Activated CD8-positive, alpha-beta memory T cell treated with anti-CD3 and anti-CD28 coated beads for 1 hour (primary cell): Measurements from ENCODE around the gene ACTN4.
A peak's percentile ranks its signal among the peaks of the same experiment; 100 is the strongest.

Experiments used
- DNase-seq, 2 donors: peaks; one replicate each; pipeline ENCODE4 v3.0.0-alpha.2; 2020; ENCODE audit warnings: low read depth in 1 of 2; ENCODE audit errors: extremely low read depth in 1 of 2

ACTN4 gene

DNA sequence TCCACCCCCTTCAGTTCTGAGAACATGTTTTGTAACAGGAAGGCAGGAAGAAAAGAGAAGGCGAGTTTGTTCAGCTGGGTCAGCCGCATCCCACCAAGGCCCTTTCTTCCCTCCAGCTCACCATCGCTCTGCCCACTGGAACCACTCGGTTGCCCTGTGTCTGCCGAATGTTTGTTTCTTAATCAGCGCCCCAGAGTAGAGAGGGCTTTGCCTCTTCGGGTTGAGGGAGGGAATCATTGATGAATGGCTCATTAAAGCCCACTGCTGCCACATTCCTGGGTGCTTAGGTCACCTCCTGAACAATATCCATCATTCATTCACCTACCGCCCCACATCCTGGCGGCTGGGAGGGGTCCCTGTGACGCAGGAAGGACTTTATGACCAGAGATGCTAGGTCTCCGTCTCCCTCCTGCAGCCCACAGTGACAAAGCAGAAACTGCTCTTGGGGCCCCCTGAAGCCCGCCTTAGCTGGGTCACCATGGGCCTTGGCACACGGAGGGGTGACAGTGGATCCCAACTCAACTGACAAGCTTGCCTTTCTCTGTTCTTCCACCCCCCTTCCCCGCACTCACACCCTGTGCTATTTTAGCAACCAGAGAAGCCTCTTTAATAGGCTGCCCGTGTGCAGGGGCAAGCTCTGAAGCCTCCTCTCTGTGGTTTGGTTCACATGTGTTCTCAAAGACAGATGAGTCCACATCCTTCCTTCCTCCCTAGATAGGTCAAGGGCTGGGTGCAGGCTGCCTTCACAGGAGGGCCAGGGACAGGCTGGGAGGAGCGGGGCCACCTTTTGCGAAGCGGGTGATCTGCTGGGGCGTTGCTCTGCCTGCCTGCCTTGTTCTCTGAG is 46.2 kb downstream of the ACTN4 start:
- peak in 1 of 2 donors; percentile 13 for DNase-seq

DNA sequence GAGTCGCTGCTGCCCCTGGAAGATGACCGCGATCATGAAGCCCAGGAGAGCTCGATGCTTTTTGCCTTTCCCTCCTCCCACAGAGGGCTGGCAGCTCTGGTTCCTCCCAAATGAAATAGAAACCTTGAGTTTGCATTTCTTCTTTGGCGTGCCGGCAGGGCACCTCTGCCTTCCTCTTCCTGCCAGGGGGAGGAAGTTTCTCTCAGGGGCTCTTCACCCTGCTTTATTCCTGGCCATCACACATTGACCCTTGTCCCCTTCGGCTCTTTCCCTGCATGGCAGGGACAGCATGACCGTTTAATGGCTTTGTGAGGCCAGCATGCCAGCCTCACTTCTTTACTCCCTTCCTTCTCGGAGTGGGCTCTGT is 47.9 kb downstream of the ACTN4 start:
- DNase-seq = no peak

DNA sequence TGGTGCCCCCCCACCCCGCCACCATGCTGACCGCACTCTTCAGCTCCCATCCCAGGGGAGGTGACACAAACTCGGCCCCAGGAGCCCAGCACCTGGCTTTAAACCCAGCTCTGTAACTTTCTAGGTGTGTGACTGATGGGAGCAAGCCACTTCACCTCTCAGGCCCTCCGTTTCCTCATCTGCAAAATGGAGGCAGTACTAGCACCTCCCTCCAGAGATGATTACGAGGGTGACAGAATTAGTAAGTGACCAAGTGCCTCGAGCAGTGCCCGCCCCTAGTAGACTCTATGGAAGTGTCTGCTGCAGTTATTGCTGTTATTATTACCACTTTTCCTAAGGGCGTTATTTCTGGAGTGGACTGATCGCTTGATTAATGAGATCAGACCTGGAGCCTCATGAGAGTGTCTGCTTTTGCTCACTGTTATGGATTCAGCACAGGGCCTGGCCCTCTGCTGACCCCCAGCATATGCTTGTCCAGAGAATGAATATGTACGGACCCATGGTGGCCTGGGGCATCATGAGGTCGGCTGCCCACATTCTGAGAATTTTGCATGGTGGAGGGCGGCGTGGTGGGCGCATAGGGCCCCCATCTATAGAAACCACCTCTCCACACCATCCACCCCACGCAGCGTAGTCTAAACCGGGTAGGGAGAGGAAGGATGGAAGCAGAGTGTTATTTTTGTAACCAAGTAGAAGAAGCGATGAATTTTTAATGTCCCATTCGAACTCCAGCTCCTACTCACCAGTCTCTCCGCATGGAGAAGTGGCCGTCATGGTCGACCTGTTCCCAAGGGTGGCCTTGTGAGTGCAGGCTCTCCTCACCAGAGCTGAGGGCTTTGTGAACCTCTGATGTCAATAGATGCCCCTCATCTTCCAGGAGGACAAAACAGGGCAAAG is 48.6 kb downstream of the ACTN4 start:
- DNase-seq = no peak

- DNase-seq = no peak
Observed at GRCh38 chr19:38696729-38697055, 49.2 kb downstream of the ACTN4 start.

- DNase-seq = no peak
Observed at GRCh38 chr19:38697197-38697596, 49.7 kb downstream of the ACTN4 start.

GRCh38 chr19:38697641-38698071 is 50.2 kb downstream of the ACTN4 start:
- no peak for DNase-seq

DNA sequence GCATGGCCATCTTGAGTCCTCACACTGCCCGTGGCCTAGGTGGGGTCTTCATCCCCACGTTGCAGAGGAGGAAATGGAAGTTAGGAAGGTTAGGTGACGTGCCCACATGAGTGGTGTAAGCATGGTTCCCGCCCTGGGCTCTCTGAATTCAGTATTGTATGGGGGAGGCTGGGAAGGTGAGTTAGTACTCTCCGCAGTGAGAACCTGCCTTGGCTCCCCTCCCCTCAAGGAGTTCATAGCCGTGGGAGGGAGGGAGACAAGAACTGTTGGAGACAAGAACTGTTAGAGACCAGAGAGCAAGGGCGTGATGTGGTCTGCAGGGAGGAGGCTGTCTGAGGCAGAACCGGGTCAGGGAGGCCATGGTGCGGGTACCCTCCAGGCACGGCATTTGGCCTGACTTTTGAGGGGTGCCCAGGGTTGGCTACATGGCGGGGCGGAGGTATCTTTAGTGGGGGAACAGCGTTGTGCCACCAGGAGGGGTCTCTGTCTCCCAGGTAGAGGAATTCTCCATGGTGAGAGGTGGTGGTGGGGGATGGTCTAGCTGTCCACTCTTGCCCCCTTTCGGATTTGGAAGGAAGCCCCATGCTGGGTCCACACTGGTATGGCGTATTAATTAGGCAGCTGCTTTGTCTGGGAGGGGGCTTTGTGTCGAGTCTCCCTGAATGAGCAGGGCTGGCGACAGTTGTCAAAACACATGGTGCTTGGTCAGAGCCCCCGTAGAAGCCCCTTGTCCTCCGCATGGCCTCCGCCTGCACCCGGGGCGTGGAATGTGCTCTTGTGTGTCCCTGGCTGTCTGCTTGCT is 51.0 kb downstream of the ACTN4 start:
- DNase-seq = no peak

GRCh38 chr19:38699027-38699346 is 51.5 kb downstream of the ACTN4 start:
- DNase-seq = no peak

- no peak for DNase-seq
Observed at GRCh38 chr19:38699647-38700349, 52.3 kb downstream of the ACTN4 start.

- DNase-seq = no peak
Observed at GRCh38 chr19:38700350-38700901, 53.0 kb downstream of the ACTN4 start.

GRCh38 chr19:38700902-38701454 is 53.5 kb downstream of the ACTN4 start:
- no peak for DNase-seq

- DNase-seq = no peak
Observed at GRCh38 chr19:38701455-38702063, 54.1 kb downstream of the ACTN4 start.

- no peak for DNase-seq
Observed at GRCh38 chr19:38702278-38702677, 54.8 kb downstream of the ACTN4 start.

- DNase-seq = no peak
Observed at GRCh38 chr19:38703509-38703908, 56.1 kb downstream of the ACTN4 start.

- no peak for DNase-seq
Observed at GRCh38 chr19:38704488-38705026, 57.1 kb downstream of the ACTN4 start.

DNA sequence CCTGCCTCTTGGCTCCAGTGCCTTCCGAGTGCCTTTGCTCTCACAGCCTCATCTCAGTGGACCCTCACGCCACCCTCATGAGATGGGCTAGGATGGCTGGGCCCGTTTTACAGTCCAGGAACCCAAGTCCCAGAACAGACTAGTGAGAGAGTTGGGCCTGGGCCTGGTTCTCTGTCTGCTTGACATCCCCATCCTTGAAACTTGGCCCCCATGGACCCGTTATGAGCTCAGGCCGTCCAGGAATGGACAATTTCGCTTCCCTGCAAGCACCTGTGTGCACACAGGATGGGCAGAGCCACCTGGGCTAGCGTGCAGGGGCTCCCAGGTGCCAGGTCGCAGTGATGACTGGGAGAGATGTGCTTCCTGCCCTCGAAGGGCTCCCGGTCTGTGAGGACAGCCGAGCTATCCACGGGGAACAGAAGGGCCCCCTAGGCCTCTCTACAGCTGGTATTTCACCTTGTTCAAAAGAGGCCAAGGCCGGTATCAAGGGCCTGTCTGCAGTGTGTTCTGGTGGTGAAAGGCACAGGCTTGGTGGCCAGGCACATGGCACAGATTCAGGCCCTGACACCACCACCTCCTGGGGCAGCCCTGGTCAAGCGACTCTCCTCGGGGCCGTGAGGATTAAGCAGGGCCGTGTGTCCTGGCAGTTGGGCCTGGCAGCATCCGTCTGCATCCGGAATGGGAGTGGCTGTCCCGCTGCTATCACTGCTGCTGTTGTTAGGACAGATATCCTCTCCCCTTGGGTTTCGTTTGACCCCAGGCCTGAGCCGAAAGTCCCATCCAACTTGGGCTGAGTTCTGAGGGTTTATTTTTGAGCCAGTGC is 58.0 kb downstream of the ACTN4 start:
- no peak for DNase-seq

DNA sequence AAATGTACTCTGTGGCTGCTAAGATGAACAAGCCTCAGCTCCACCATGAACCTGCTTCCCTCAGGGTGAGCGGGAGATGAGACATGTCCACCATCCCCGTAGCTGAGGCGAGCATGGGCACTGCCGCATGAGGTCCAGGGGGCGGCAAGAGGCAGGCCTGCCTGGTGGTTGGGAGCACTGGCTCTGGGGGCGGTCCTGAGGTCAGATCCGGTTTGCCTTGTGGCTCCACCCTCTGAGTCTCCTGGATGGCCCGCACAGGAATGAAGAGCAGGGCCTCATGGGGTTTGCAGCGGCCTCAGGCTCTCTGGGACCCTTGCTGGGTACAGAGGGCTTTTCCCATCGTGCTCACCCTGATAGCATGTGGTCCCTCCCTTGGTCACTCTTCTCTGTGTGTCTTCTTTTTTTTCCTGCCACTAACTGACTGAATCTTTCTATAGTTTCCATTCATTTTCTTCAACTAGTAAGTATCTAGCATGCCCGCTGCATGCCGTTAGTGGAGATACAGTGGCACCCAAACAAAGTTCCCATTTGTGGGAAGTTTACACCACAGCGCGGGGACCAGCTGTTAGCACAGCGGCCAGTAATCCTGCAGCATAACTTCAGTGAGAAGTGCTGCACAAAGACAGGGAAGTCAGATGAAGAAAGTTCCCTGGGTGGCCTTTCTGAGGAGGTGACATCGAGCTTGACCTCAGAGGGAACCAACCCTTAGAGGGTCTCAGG is 59.5 kb downstream of the ACTN4 start:
- no peak for DNase-seq

- no peak for DNase-seq
Observed at GRCh38 chr19:38707512-38708114, 60.2 kb downstream of the ACTN4 start.
